ENCODE data around the gene WASL.
"Not testable (repeated sequence)": the region's sequence is repeated elsewhere in the genome, so short reads cannot be mapped to it uniquely, and the experiment has no call there.

WASL gene

GRCh38 chr7:123735539-123735938 is 13.3 kb downstream of the WASL start:
- ATAC-seq (replicated peaks) (no peak), DNase-seq (no peak)
- Mint-ChIP-seq H3K9me3 (peaks cover 13 to 16% of the 10 kb centered on the region in 2 donors), H3K4me1 (peaks cover 11 to 42% of the 10 kb centered on the region in 2 donors), H3K4me3 (no peak overlapping the region), H3K27me3 (no peaks in the 10 kb centered on the region), H3K36me3 (peaks cover 23 to 37% of the 10 kb centered on the region in 2 donors), H3K27ac (no peak overlapping the region)

- Mint-ChIP-seq H3K4me3 (no peak overlapping the region), H3K9me3 (peaks cover 16% of the 10 kb centered on the region in 2 donors), H3K27ac (no peak overlapping the region), H3K27me3 (no peaks in the 10 kb centered on the region), H3K4me1 (peaks cover 11 to 40% of the 10 kb centered on the region in 2 donors), H3K36me3 (peaks cover 23 to 37% of the 10 kb centered on the region in 2 donors)
- no peak for ATAC-seq (replicated peaks)
- no peak for DNase-seq
Measured at GRCh38 chr7:123734498-123734897, 14.3 kb downstream of the WASL start.

GRCh38 chr7:123732413-123733091 is 16.3 kb downstream of the WASL start:
- ATAC-seq (replicated peaks) (no peak), DNase-seq (no peak)
- peaks cover 14 to 16% of the 10 kb centered on the region in 2 donors for H3K9me3 Mint-ChIP-seq
- H3K4me3 Mint-ChIP-seq, result no peak overlapping the region
- H3K4me1 Mint-ChIP-seq, result peaks cover 8 to 44% of the 10 kb centered on the region in 2 donors
- peaks cover 28 to 42% of the 10 kb centered on the region in 2 donors for H3K36me3 Mint-ChIP-seq
- no peak overlapping the region for H3K27ac Mint-ChIP-seq
- H3K27me3 Mint-ChIP-seq, result no peaks in the 10 kb centered on the region

- no peak for DNase-seq
- peaks cover 7% of the 10 kb centered on the region in 2 donors for H3K9me3 Mint-ChIP-seq
- H3K36me3 Mint-ChIP-seq, result peaks cover 22 to 31% of the 10 kb centered on the region in 2 donors
- H3K27ac Mint-ChIP-seq, result no peak overlapping the region
- no peaks in the 10 kb centered on the region for H3K27me3 Mint-ChIP-seq
- H3K4me1 Mint-ChIP-seq, result peaks cover 11 to 51% of the 10 kb centered on the region in 2 donors
- no peak for ATAC-seq (replicated peaks)
- H3K4me3 Mint-ChIP-seq, result no peak overlapping the region
Measured at GRCh38 chr7:123729218-123729578, 19.6 kb downstream of the WASL start.

- Mint-ChIP-seq H3K27me3 (no peaks in the 10 kb centered on the region), H3K4me3 (no peak overlapping the region), H3K36me3 (peaks cover 10 to 22% of the 10 kb centered on the region in 2 donors), H3K27ac (no peak overlapping the region), H3K4me1 (peaks cover 11 to 45% of the 10 kb centered on the region in 2 donors), H3K9me3 (peaks cover 2 to 4% of the 10 kb centered on the region in 2 donors)
- DNase-seq, result no peak
- ATAC-seq (replicated peaks), result no peak
Measured at GRCh38 chr7:123727071-123727837, 21.5 kb downstream of the WASL start.

- Mint-ChIP-seq H3K9me3 (peaks cover 0 to 4% of the 10 kb centered on the region in 2 donors), H3K27ac (no peak overlapping the region), H3K27me3 (no peaks in the 10 kb centered on the region), H3K36me3 (peaks cover 8 to 13% of the 10 kb centered on the region in 2 donors), H3K4me3 (no peak overlapping the region), H3K4me1 (peaks cover 5 to 31% of the 10 kb centered on the region in 2 donors)
- ATAC-seq (replicated peaks) (no peak), DNase-seq (no peak)
Measured at GRCh38 chr7:123725586-123726171, 23.1 kb downstream of the WASL start.

- DNase-seq (no peak), ATAC-seq (replicated peaks) (no peak)
- H3K4me1 Mint-ChIP-seq, result peaks cover 5 to 36% of the 10 kb centered on the region in 2 donors
- H3K27ac Mint-ChIP-seq, result no peak overlapping the region
- no peaks in the 10 kb centered on the region for H3K9me3 Mint-ChIP-seq
- peaks cover 8 to 13% of the 10 kb centered on the region in 2 donors for H3K36me3 Mint-ChIP-seq
- no peaks in the 10 kb centered on the region for H3K27me3 Mint-ChIP-seq
- H3K4me3 Mint-ChIP-seq, result no peak overlapping the region
Measured at GRCh38 chr7:123724817-123725253, 24.0 kb downstream of the WASL start.

GRCh38 chr7:123723913-123724312 is 24.9 kb downstream of the WASL start:
- Mint-ChIP-seq H3K27ac (no peak overlapping the region), H3K4me3 (no peak overlapping the region), H3K9me3 (no peaks in the 10 kb centered on the region), H3K4me1 (peaks cover 12 to 46% of the 10 kb centered on the region in 2 donors), H3K27me3 (no peaks in the 10 kb centered on the region), H3K36me3 (peaks cover 10 to 16% of the 10 kb centered on the region in 2 donors)
- ATAC-seq (replicated peaks), result no peak
- no peak for DNase-seq

- not testable (repeated sequence) for H3K27me3 Mint-ChIP-seq
- H3K4me1 Mint-ChIP-seq, result peaks cover 9 to 29% of the 10 kb centered on the region in 2 donors
Measured at GRCh38 chr7:123720527-123720926, 28.3 kb downstream of the WASL start.

GRCh38 chr7:123719197-123719721 is 29.5 kb downstream of the WASL start:
- no peaks in the 10 kb centered on the region for H3K9me3 Mint-ChIP-seq
- H3K36me3 Mint-ChIP-seq, result peaks cover 7 to 8% of the 10 kb centered on the region in 2 donors
- no peak overlapping the region for H3K27ac Mint-ChIP-seq
- H3K27me3 Mint-ChIP-seq, result no peaks in the 10 kb centered on the region
- DNase-seq (no peak), ATAC-seq (replicated peaks) (no peak)
- no peak overlapping the region for H3K4me3 Mint-ChIP-seq
- peaks cover 11 to 29% of the 10 kb centered on the region in 2 donors for H3K4me1 Mint-ChIP-seq

More at GRCh38 chr7:123720527-123720926, 28.3 kb downstream of the WASL start:
- H3K9me3 Mint-ChIP-seq; H3K36me3 Mint-ChIP-seq; DNase-seq; H3K4me3 Mint-ChIP-seq; H3K27ac Mint-ChIP-seq; ATAC-seq (replicated peaks): not testable (repeated sequence)

GRCh38 chr7:123718773-123719172 is 30.0 kb downstream of the WASL start:
- Mint-ChIP-seq H3K9me3 (no peaks in the 10 kb centered on the region), H3K27me3 (no peaks in the 10 kb centered on the region), H3K4me1 (peaks cover 10 to 28% of the 10 kb centered on the region in 2 donors), H3K4me3 (no peak overlapping the region), H3K36me3 (peaks cover 7 to 8% of the 10 kb centered on the region in 2 donors), H3K27ac (no peak overlapping the region)
- ATAC-seq (replicated peaks), result no peak
- no peak for DNase-seq

- Mint-ChIP-seq H3K4me3 (no peak overlapping the region), H3K36me3 (peaks cover 7 to 8% of the 10 kb centered on the region in 2 donors), H3K4me1 (peaks cover 12 to 33% of the 10 kb centered on the region in 2 donors), H3K27me3 (no peaks in the 10 kb centered on the region), H3K9me3 (no peaks in the 10 kb centered on the region), H3K27ac (no peak overlapping the region)
- DNase-seq (no peak), ATAC-seq (replicated peaks) (no peak)
Measured at GRCh38 chr7:123717689-123718088, 31.1 kb downstream of the WASL start.

GRCh38 chr7:123716877-123717276 is 31.9 kb downstream of the WASL start:
- DNase-seq (no peak), ATAC-seq (replicated peaks) (no peak)
- Mint-ChIP-seq H3K4me1 (peaks cover 14 to 41% of the 10 kb centered on the region in 2 donors), H3K27ac (no peak overlapping the region), H3K9me3 (no peaks in the 10 kb centered on the region), H3K36me3 (peaks cover 7 to 8% of the 10 kb centered on the region in 2 donors), H3K27me3 (no peaks in the 10 kb centered on the region), H3K4me3 (no peak overlapping the region)

- H3K9me3 Mint-ChIP-seq, result no peaks in the 10 kb centered on the region
- no peak for DNase-seq
- no peak for ATAC-seq (replicated peaks)
- peaks cover 7 to 8% of the 10 kb centered on the region in 2 donors for H3K36me3 Mint-ChIP-seq
- H3K27ac Mint-ChIP-seq, result no peak overlapping the region
- H3K27me3 Mint-ChIP-seq, result no peaks in the 10 kb centered on the region
- H3K4me1 Mint-ChIP-seq, result peaks cover 14 to 43% of the 10 kb centered on the region in 2 donors
- no peak overlapping the region for H3K4me3 Mint-ChIP-seq
Measured at GRCh38 chr7:123715799-123716198, 33.0 kb downstream of the WASL start.

Data from stimulated activated naive B cell treated with anti-CD40 and anti-IgM and Interleukin-4, amounts not matched to agents 10 μg/mL and 1 μg/mL and 100 μg/mL, for 72 hours (primary cell).